Natural killer cell treated with Interleukin-12 subunit alpha and Interleukin-12 subunit beta and Interleukin-15 and Interleukin-18, amount 100 ng/mL, for 72 hours (primary cell): ENCODE data around the gene ING4. TPM values are rescaled to one million over a fixed set of nuclear protein-coding genes. Genes with fewer than 3 reads are reported as not detected.
A peak's percentile ranks its signal among the peaks of the same experiment; 100 is the strongest.

Experiments
- ATAC-seq, 2 donors: fragments of 150-1000 bp; cut with Tn5 transposase in 1 of 2; sonication (Bioruptor Pico), chemical (Tn5 transposase) in 1 of 2; 2 replicates each; pipeline ENCODE4 v1.10.0; 2021
- DNase-seq: peaks from one replicate; pipeline ENCODE4 v3.0.0; 2022; ENCODE audit warnings: low spot score
- H3K27ac Mint-ChIP-seq, 2 donors: 1 replicate in 1 of 2; 2 replicates in 1 of 2; pipeline ENCODE4 v1.8.0; 2022; ENCODE audit warnings: mixed read lengths in 2 of 2, mild to moderate bottlenecking in 1 of 2, moderate library complexity in 1 of 2
- H3K27me3 Mint-ChIP-seq, 2 donors: 1 replicate in 1 of 2; 2 replicates in 1 of 2; pipeline ENCODE4 v1.8.0; 2022; ENCODE audit warnings: mixed read lengths in 2 of 2
- H3K36me3 Mint-ChIP-seq: one replicate; pipeline ENCODE4 v1.8.0; 2022; ENCODE audit warnings: mixed read lengths
- H3K4me1 Mint-ChIP-seq, 2 donors: 1 replicate in 1 of 2; 2 replicates in 1 of 2; pipeline ENCODE4 v1.8.0; 2022; ENCODE audit warnings: low read depth in 2 of 2, mixed read lengths in 2 of 2, mild to moderate bottlenecking in 1 of 2
- H3K4me3 Mint-ChIP-seq: one replicate; pipeline ENCODE4 v1.8.0; 2022; ENCODE audit warnings: mixed read lengths
- H3K9me3 Mint-ChIP-seq: 2 replicates; pipeline ENCODE4 v1.8.0; 2022; ENCODE audit warnings: mixed read lengths
- total RNA-seq, 2 donors: library from RNA; stranded (reverse); gene quantifications; one replicate each; pipeline ENCODE4 v1.2.3, GENCODE V29; 2022

ING4 gene
- total RNA-seq, 2 donors from 2014 or later: 13.0 to 16.7 TPM

DNA sequence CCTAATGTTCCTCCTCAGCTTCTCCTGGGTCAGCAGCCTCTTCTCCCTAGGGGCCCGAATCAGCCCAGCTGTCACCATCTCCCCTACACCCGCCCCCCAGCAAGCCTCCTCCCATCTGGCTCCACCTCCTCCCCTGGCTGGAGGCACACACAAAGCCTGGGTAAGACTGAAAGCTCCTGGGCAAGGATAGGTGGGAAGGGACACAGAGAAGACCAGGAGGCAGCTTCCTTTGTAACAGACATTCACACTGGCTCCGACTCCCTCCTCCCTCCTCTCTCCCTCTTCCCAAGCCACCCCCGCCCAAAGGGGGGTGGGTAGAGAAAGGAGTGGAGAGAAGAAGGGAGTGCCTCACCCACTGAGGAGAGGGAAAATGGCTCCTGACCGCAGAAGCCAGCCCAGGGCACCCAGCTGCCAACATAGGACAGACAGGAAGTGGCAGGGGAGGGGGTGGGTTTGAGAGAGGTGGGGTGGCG, 59.8 kb downstream of the ING4 start:
- Mint-ChIP-seq H3K27ac (peak overlapping the region; percentile 83 to 86), H3K9me3 (no peaks in the 10 kb centered on the region), H3K4me1 (peaks cover 46 to 47% of the 10 kb centered on the region in 2 donors), H3K4me3 (no peak overlapping the region), H3K27me3 (no peaks in the 10 kb centered on the region), H3K36me3 (peaks cover 38% of the 10 kb centered on the region)
- no peak for DNase-seq
- ATAC-seq: no peak

DNA sequence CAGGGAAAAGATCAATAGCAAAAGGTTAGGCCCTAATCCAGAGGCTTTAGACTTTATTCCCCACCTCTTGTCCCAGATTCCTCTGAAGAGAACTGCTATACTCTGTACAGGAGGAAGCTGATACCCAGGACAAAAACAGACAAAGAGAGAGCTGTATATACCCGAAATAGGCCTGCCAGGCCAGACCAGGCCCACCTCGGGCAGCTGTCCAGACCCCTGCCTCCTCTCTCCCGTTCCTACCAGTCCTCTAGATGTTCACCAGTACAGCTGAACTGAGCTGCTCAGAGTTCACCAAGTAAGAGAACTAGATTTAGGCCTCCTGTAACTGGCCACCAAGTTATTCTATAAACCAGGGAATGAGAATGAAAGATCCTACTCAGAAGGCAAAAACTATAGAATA, 60.4 kb downstream of the ING4 start:
- DNase-seq (no peak), ATAC-seq (no peak)
- no peaks in the 10 kb centered on the region for H3K27me3 Mint-ChIP-seq
- H3K9me3 Mint-ChIP-seq: no peaks in the 10 kb centered on the region
- no peak overlapping the region for H3K4me3 Mint-ChIP-seq
- peaks cover 43% of the 10 kb centered on the region for H3K36me3 Mint-ChIP-seq
- peaks cover 46 to 47% of the 10 kb centered on the region in 2 donors for H3K4me1 Mint-ChIP-seq
- H3K27ac Mint-ChIP-seq: peak overlapping the region; percentile 83 to 86

Other genes with a start within 250 kb of the ING4 start
- 1 to 10 TPM; 2.1 to 2.2 TPM for gene CD27, start 218.2 kb downstream of the ING4 start, total RNA-seq
- 10 to 100 TPM; 24.6 to 26.3 TPM for gene TAPBPL, start 211.1 kb downstream of the ING4 start, total RNA-seq
- gene VAMP1, start 192.4 kb downstream of the ING4 start, total RNA-seq: 10 to 100 TPM; 24.1 to 36.8 TPM
- 100 to 1,000 TPM; 200 to 217 TPM for gene MRPL51, start 169.9 kb downstream of the ING4 start, total RNA-seq
- 100 to 1,000 TPM in 1 of 2 donors, 10 to 100 TPM in 1; 73.4 to 131 TPM for gene NCAPD2, start 169.0 kb downstream of the ING4 start, total RNA-seq
- 1,000 to 10,000 TPM; 4,687 to 5,410 TPM for gene GAPDH, start 128.6 kb downstream of the ING4 start, total RNA-seq
- 10 to 100 TPM; 28.0 to 30.5 TPM for gene IFFO1, start 107.1 kb downstream of the ING4 start, total RNA-seq
- 100 to 1,000 TPM; 103 to 201 TPM for gene NOP2, start 94.8 kb downstream of the ING4 start, total RNA-seq
- gene CHD4, start 55.7 kb downstream of the ING4 start, total RNA-seq: 100 to 1,000 TPM; 239 to 352 TPM
- 10 to 100 TPM in 1 of 2 donors, 1 to 10 TPM in 1; 5.6 to 10.6 TPM for gene LPAR5, start 27.2 kb downstream of the ING4 start, total RNA-seq
- gene ACRBP, start 15.7 kb downstream of the ING4 start, total RNA-seq: 1 to 10 TPM in 1 of 2 donors, under 1 TPM in 1; 0.98 to 2.1 TPM
- 10 to 100 TPM; 81.1 to 90.0 TPM for gene ZNF384, start 26.3 kb upstream of the ING4 start, total RNA-seq
- gene PIANP, start 37.7 kb upstream of the ING4 start, total RNA-seq: under 1 TPM in 1 of 2 donors, not detected in 1; 0.17 TPM
- 10 to 100 TPM; 49.6 to 60.6 TPM for gene COPS7A, start 60.9 kb upstream of the ING4 start, total RNA-seq
- 100 to 1,000 TPM in 1 of 2 donors, 10 to 100 TPM in 1; 98.3 to 124 TPM for gene MLF2, start 90.0 kb upstream of the ING4 start, total RNA-seq
- 10 to 100 TPM; 50.4 to 93.8 TPM for gene PTMS, start 103.2 kb upstream of the ING4 start, total RNA-seq
- gene LAG3, start 109.4 kb upstream of the ING4 start, total RNA-seq: 100 to 1,000 TPM in 1 of 2 donors, 10 to 100 TPM in 1; 78.2 to 365 TPM
- gene CD4, start 126.4 kb upstream of the ING4 start, total RNA-seq: 1 to 10 TPM in 1 of 2 donors, under 1 TPM in 1; 0.43 to 5.4 TPM
- not detected for gene GPR162, start 158.7 kb upstream of the ING4 start, total RNA-seq
- gene P3H3, start 165.3 kb upstream of the ING4 start, total RNA-seq: 1 to 10 TPM in 1 of 2 donors, not detected in 1; 1.3 TPM
- not detected for gene GNB3, start 177.8 kb upstream of the ING4 start, total RNA-seq
- gene CDCA3, start 188.2 kb upstream of the ING4 start, total RNA-seq: 100 to 1,000 TPM in 1 of 2 donors, 10 to 100 TPM in 1; 40.7 to 105 TPM
- 100 to 1,000 TPM in 1 of 2 donors, 10 to 100 TPM in 1; 91.7 to 105 TPM for gene USP5, start 189.0 kb upstream of the ING4 start, total RNA-seq
- gene TPI1, start 204.4 kb upstream of the ING4 start, total RNA-seq: 1,000 to 10,000 TPM; 1,157 to 1,903 TPM
- 1 to 10 TPM; 6.0 to 6.9 TPM for gene SPSB2, start 210.2 kb upstream of the ING4 start, total RNA-seq
- 1 to 10 TPM; 3.2 to 7.1 TPM for gene LRRC23, start 241.7 kb upstream of the ING4 start, total RNA-seq